Thyroid gland (tissue), 4 donors: Measurements from ENCODE around the gene PDGFC. TPM values are rescaled to one million over a fixed set of nuclear protein-coding genes. Genes with fewer than 3 reads are reported as not detected.

ENCODE experiments used
- DNase-seq, 2 donors: peaks; one replicate each; pipeline ENCODE4 v3.0.0-alpha.2; 2019
- H3K27ac ChIP-seq, 3 donors: fragments of 200-600 bp; sonication (generic); 1 replicate in 2 of 3; 2 replicates in 1 of 3; pipeline ENCODE4 v1.5.1; 2016 to 2019; ENCODE audit warnings: mild to moderate bottlenecking in 1 of 3, moderate library complexity in 1 of 3
- H3K27me3 ChIP-seq: fragments of 200-600 bp; sonication (generic); one replicate; pipeline ENCODE4 v1.5.1; 2019
- H3K36me3 ChIP-seq, 2 donors: fragments of 200-600 bp; sonication (generic); one replicate each; pipeline ENCODE4 v1.5.1; 2016 to 2019
- H3K4me1 ChIP-seq, 2 donors: fragments of 200-600 bp; sonication (generic); one replicate each; pipeline ENCODE4 v1.5.1; 2017 to 2019
- H3K4me3 ChIP-seq, 3 donors: fragments of 200-600 bp; sonication (generic); replicated peaks in 1 of 3; 1 replicate in 2 of 3; 2 replicates in 1 of 3; pipeline ENCODE4 v1.5.1; 2016; ENCODE audit warnings: mild to moderate bottlenecking in 1 of 3
- H3K9me3 ChIP-seq: fragments of 200-600 bp; sonication (generic); one replicate; pipeline ENCODE4 v1.5.1; 2017
- CTCF ChIP-seq, 6 experiments: fragments of 200-600 bp in 3 of 6; fragments of 450-650 bp in 3 of 6; sonication (generic) in 3 of 6; IDR thresholded peaks; one replicate each; pipeline ENCODE4 v1.5.1; 2016 to 2019; ENCODE audit warnings: antibody characterized with exemption in 6 of 6, mild to moderate bottlenecking in 2 of 6, inconsistent platforms in 1 of 6, moderate library complexity in 1 of 6
- POLR2A ChIP-seq, 2 donors: fragments of 450-650 bp; IDR thresholded peaks; one replicate each; pipeline ENCODE4 v1.6.1; 2017; ENCODE audit warnings: antibody characterized with exemption in 2 of 2, mild to moderate bottlenecking in 2 of 2, moderate library complexity in 1 of 2
- WGBS, 2 donors: methylation state at CpG; one replicate each; pipeline ENCODE4 v1.1.5; 2017; 5-methylcytosine and 5-hydroxymethylcytosine counted together
- intact Hi-C: fragments of 100-400 bp; cut with DNase I; formaldehyde crosslinking; loops from one replicate; pipeline ENCODE4 v1.15.1; 2023
- total RNA-seq, 4 donors: library from RNA; depleted of rRNA; stranded (reverse); fragments of >200 nt; gene quantifications; one replicate each; pipeline ENCODE4 v1.2.3, GENCODE V29; 2016

The PDGFC gene
- total RNA-seq, 4 donors from 2014 or later = 28.9 to 34.6 (median 29.9) TPM

- DNase-seq = no peak
- Histone ChIP-seq H3K4me3 (no peak overlapping the region), H3K9me3 (no peaks in the 10 kb centered on the region), H3K27ac (no peak overlapping the region), H3K27me3 (no peaks in the 10 kb centered on the region), H3K4me1 (no peaks in the 10 kb centered on the region), H3K36me3 (no peaks in the 10 kb centered on the region)
- intact Hi-C loops = no loop called here
- 72 to 93% methylated on average over 2 of the region's 2 CpGs for WGBS, 2 donors
- TF ChIP-seq CTCF (IDR thresholded peaks at IDR 0.05) (no peak), POLR2A (IDR thresholded peaks at IDR 0.05) (no peak)
These were observed 144.1 kb downstream of the PDGFC start for GRCh38 chr4:156827519-156827918.

- 94% methylated on average over 4 of the region's 4 CpGs for WGBS, 2 donors
- intact Hi-C loops = no loop called here
- Histone ChIP-seq H3K27ac (no peak overlapping the region), H3K9me3 (no peaks in the 10 kb centered on the region), H3K4me3 (no peak overlapping the region), H3K36me3 (no peaks in the 10 kb centered on the region), H3K4me1 (no peaks in the 10 kb centered on the region), H3K27me3 (no peaks in the 10 kb centered on the region)
- DNase-seq = no peak
- TF ChIP-seq POLR2A (IDR thresholded peaks at IDR 0.05) = no peak
- TF ChIP-seq CTCF (IDR thresholded peaks at IDR 0.05) = no peak
These were observed 146.5 kb downstream of the PDGFC start for GRCh38 chr4:156825074-156825473.

- DNase-seq = no peak
- no peaks in the 10 kb centered on the region for H3K4me1 ChIP-seq
- intact Hi-C loops = no loop called here
- TF ChIP-seq POLR2A (IDR thresholded peaks at IDR 0.05) (no peak), CTCF (IDR thresholded peaks at IDR 0.05) (no peak)
- H3K9me3 ChIP-seq = no peaks in the 10 kb centered on the region
- no peaks in the 10 kb centered on the region for H3K36me3 ChIP-seq
- no peak overlapping the region for H3K27ac ChIP-seq
- no peaks in the 10 kb centered on the region for H3K27me3 ChIP-seq
- H3K4me3 ChIP-seq = no peak overlapping the region
- 93 to 99% methylated on average over 2 of the region's 2 CpGs for WGBS, 2 donors
These were observed 147.0 kb downstream of the PDGFC start for GRCh38 chr4:156824451-156825060.

- intact Hi-C loops = no loop called here
- WGBS, 2 donors = 68 to 75% methylated on average over 3 of the region's 3 CpGs
- Histone ChIP-seq H3K27ac (no peak overlapping the region), H3K27me3 (no peaks in the 10 kb centered on the region), H3K4me3 (no peak overlapping the region), H3K36me3 (no peaks in the 10 kb centered on the region), H3K9me3 (no peaks in the 10 kb centered on the region), H3K4me1 (no peaks in the 10 kb centered on the region)
- no peak for DNase-seq
- no peak for TF ChIP-seq CTCF (IDR thresholded peaks at IDR 0.05)
- no peak for TF ChIP-seq POLR2A (IDR thresholded peaks at IDR 0.05)
These were observed 150.7 kb downstream of the PDGFC start for GRCh38 chr4:156820931-156821330.

GRCh38 chr4:156816360-156816755 lies 155.2 kb downstream of the PDGFC start:
- intact Hi-C loops = no loop called here
- H3K36me3 ChIP-seq = no peaks in the 10 kb centered on the region
- WGBS, 2 donors = 47 to 73% methylated on average over 2 of the region's 2 CpGs
- H3K4me1 ChIP-seq = no peaks in the 10 kb centered on the region
- no peaks in the 10 kb centered on the region for H3K27me3 ChIP-seq
- no peak overlapping the region for H3K27ac ChIP-seq
- DNase-seq = no peak
- TF ChIP-seq CTCF (IDR thresholded peaks at IDR 0.05) (no peak), POLR2A (IDR thresholded peaks at IDR 0.05) (no peak)
- H3K9me3 ChIP-seq = no peaks in the 10 kb centered on the region
- H3K4me3 ChIP-seq = no peak overlapping the region
